NCI-H1694 (cell line): ENCODE data around the gene TRPM1.

Source experiments
- DNase-seq: peaks from one replicate; lab custom pipeline; 2025; lab: John Stamatoyannopoulos, UW

The TRPM1 gene

DNA sequence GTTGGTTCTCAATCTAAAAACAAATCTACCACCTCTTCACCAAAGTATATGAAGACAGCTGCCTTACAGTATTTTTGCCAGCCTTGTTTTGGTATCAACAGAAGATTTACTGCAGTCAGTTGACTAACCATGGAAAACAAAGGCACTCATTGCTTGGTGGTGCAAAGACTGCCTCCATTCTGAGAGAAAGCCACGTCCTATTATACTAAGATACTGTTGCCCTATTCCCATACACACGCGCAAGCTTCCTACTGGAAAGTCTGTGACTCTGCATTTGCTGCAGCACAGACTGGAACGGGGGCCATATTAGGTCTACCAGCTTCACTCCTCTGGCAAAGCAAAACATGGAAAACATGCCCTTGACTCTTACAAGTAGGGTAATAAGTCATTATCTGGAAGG, 128.1 kb downstream of the TRPM1 start:
- DNase-seq = no peak

DNA sequence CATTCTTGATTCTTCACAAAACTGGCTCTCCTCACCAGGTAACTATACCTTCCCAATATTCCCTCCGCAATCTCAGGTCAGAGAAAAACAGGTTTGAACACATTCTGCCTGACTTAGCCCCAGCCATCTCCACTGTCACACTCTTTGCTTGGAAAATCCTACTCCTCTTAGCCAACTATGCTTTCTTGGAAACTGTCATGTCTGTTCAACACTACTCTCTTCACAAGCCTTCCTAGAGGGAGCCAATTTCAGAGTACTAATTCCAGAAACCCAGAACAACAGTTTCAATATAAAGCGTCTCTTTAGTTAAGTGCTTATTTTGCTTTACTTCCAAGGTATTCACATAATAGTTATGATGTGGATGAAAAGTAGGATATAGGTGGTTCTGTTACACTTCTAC, 131.8 kb downstream of the TRPM1 start:
- no peak for DNase-seq

DNA sequence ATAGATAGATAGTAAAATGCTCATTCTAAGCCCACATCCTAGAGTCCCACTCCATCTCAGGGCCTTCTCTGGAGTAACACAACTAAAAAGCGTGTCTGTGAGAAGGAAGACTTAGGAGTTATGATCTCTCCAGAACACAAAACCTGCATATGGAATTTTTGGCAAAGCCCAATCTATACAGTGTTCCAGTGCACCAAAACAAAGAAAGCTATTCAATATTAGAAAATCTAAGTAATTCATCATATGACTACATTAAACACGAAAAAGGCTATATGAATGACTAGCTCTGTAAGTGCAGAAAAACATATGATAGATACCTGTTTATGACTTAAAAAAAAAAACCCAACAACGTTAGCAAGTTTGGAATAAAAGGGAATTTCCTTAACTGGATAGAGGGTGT, 137.8 kb downstream of the TRPM1 start:
- DNase-seq = no peak

DNA sequence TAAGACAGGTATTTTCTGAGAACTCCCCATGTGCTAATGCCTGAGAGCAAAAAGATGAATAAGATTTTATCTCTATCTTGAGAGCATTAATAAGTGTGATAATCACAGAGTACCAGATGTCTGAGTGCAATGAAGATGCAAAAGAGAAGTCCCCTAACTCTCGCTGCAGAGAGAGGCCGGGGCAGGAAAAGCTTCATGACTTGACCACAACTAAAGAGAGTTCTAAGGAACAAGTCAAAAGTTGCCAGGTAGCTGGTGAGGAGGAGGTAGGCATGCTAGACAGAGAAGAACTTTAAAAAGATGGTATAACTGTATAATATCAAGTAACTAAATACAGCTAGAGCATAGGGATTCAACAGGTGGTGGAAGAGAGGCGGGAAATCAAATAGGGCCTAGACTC, 138.9 kb downstream of the TRPM1 start:
- no peak for DNase-seq

GRCh38 chr15:30962079-30962478, 139.4 kb downstream of the TRPM1 start:
- DNase-seq = peak; percentile 34

DNA sequence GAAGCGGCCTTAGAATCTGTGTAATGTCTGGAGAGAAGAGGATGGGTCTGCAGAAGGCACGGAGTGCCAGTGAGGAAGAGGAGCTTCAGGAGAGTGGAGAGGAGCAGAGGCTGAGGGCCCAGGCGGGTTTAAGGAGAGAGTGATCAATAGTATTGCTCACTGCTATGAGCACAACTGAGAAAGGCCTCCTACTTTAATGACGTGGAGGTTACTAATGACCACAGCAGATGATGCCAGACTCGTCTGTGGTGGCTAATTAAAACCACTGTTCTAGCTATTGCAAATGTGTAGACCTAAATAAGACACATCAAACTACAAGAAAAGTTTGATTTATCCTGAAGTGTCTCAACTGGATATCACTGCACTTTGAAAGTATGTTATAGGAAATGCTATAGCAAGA, 143.3 kb downstream of the TRPM1 start:
- DNase-seq = no peak

GRCh38 chr15:30956216-30957124, 145.1 kb downstream of the TRPM1 start:
- no peak for DNase-seq

DNA sequence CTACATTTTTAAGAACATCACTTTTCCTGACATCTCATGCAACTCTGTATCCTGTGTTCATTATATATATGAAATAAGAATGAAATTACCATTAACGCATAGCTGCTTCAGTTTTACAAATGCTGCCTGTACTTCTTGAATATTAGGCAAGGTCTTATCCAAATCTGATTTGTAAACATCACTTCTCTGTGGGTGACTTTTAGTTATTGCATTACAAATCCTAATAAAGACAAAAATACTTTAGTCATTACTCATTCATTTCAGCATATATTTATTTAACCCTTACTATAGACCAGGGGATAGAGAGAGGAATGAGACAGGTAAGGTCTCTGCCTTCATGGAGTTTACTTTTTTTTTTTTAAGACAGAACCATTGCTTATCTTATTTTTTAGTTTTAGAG, 146.9 kb downstream of the TRPM1 start:
- DNase-seq = no peak

DNA sequence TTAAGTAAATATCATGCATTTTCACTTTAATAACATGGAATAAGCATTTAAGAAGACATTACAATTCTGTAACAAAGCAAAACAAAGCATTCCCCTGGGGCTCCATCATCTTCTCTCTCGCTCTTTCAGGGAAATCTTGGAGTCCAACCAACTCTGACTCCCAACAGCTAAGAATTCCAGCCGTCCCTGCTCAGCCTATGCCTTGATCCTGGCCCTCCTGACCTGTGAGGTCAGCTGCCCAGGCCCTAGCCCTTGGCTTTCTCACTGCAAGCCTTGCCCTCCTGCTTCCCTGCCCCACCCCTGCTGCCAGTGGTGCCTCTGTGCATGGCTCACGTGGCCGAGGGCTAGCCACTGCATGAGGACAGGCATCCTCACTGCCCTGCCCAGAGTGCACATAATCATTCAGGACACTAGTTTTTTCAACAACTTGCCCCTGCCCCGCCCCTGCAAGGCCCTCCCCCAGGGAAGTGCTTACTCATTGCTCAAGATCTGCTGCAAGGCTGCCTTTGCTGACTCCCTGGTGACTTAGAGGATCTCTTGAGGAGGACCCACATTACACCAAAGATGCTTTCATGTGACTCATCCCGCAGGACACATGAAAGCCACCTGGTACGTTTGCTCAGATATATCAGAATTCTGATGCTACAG, 147.7 kb downstream of the TRPM1 start:
- no peak for DNase-seq

GRCh38 chr15:30953183-30953582, 148.3 kb downstream of the TRPM1 start:
- no peak for DNase-seq
